Neutrophil (primary cell): ENCODE measurements around the gene SAE1.

Experiments
- H3K27ac ChIP-seq: fragments of 200-600 bp; sonication (generic); 2 replicates; pipeline ENCODE4 v1.5.1; 2016; ENCODE audit warnings: mild to moderate bottlenecking, moderate library complexity
- H3K27me3 ChIP-seq: fragments of 200-600 bp; sonication (generic); 2 replicates; pipeline ENCODE4 v1.6.0; 2016; ENCODE audit warnings: mild to moderate bottlenecking
- H3K36me3 ChIP-seq: fragments of 200-600 bp; sonication (generic); 2 replicates; pipeline ENCODE4 v1.5.1; 2017
- H3K4me1 ChIP-seq, 2 experiments: fragments of 200-600 bp in 1 of 2; sonication (generic) in 1 of 2; 1 replicate in 1 of 2; 2 replicates in 1 of 2; pipeline versions ENCODE4 v1.5.1 to v1.6.1; 2013 to 2016; ENCODE audit warnings: low read depth in 1 of 2, low read length in 1 of 2, mild to moderate bottlenecking in 1 of 2, moderate library complexity in 1 of 2; ENCODE audit not compliant: control insufficient read depth in 1 of 2, insufficient read depth in 1 of 2
- H3K4me3 ChIP-seq, 2 experiments: fragments of 200-600 bp in 1 of 2; sonication (generic) in 1 of 2; 1 replicate in 1 of 2; 2 replicates in 1 of 2; pipeline ENCODE4 v1.5.1; 2013 to 2016; ENCODE audit warnings: low read depth in 1 of 2, low read length in 1 of 2, mild to moderate bottlenecking in 1 of 2, moderate library complexity in 1 of 2
- H3K9me3 ChIP-seq: fragments of 200-600 bp; sonication (generic); 2 replicates; pipeline ENCODE4 v1.5.1; 2016
- CTCF ChIP-seq: fragments of 200-600 bp; sonication (generic); IDR thresholded peaks from 2 replicates; pipeline ENCODE4 v1.5.1; 2016; ENCODE audit warnings: antibody characterized with exemption

The SAE1 gene

GRCh38 chr19:47111006-47111621, 19.5 kb upstream of the SAE1 start:
- Histone ChIP-seq H3K27me3 (no peaks in the 10 kb centered on the region), H3K4me3 (peak overlapping the region; percentile 96 to 99), H3K4me1 (peaks cover 42 to 43% of the 10 kb centered on the region in 2 experiments), H3K36me3 (no peaks in the 10 kb centered on the region), H3K27ac (peak overlapping the region; percentile 100), H3K9me3 (no peaks in the 10 kb centered on the region)
- no peak for TF ChIP-seq CTCF

DNA sequence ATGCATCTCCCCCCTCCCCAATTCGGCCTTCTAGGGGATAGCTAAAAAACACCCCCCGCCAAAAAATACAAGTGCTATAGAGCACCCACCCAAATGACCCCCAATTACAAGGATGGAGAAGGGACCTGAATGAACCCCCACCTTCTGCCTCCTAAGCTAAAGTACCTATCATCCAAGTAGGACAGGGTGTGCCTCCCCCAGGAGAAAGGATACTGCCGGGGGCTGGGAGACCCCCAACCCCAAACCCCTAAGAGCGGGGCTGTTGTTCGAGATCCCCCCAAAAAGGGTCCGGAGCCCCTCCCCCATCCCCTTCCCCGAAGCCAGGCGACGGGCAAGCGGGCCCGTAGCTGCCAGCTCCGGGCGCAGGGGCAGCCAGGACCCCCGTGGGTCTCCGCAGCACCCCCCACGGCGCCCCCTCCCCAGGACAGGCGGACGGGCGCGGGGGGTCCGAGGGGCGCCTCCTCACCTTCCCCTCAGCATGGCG, 18.9 kb upstream of the SAE1 start:
- peaks cover 39 to 41% of the 10 kb centered on the region in 2 experiments for H3K4me1 ChIP-seq
- peak overlapping the region; percentile 96 to 99 for H3K4me3 ChIP-seq
- no peaks in the 10 kb centered on the region for H3K36me3 ChIP-seq
- no peaks in the 10 kb centered on the region for H3K27me3 ChIP-seq
- H3K9me3 ChIP-seq: no peaks in the 10 kb centered on the region
- TF ChIP-seq CTCF: no peak
- H3K27ac ChIP-seq: peak overlapping the region; percentile 100

- Histone ChIP-seq H3K27me3 (no peaks in the 10 kb centered on the region), H3K27ac (peak overlapping the region; percentile 100), H3K4me3 (peak overlapping the region; percentile 96 to 99), H3K36me3 (no peaks in the 10 kb centered on the region), H3K9me3 (no peaks in the 10 kb centered on the region), H3K4me1 (peaks cover 34 to 39% of the 10 kb centered on the region in 2 experiments)
- no peak for TF ChIP-seq CTCF
Measured at GRCh38 chr19:47112166-47112996, 18.3 kb upstream of the SAE1 start.

GRCh38 chr19:47112997-47113849, 17.4 kb upstream of the SAE1 start, which contains the start of gene ZC3H4:
ZC3H4 (minus strand) TSS chr19:47113776; CDS start chr19:47112584, 1,192 bp downstream.
- Histone ChIP-seq H3K4me1 (peaks cover 26 to 31% of the 10 kb centered on the region in 2 experiments), H3K36me3 (no peaks in the 10 kb centered on the region), H3K9me3 (no peaks in the 10 kb centered on the region), H3K27me3 (no peaks in the 10 kb centered on the region), H3K4me3 (peak within 1 kb of the TSS; percentile 96 to 99), H3K27ac (peak within 1 kb of the TSS; percentile 100)
- peak; percentile 37 for TF ChIP-seq CTCF
